ENCODE data around the gene EYS.

- TF ChIP-seq, protein P1, sequence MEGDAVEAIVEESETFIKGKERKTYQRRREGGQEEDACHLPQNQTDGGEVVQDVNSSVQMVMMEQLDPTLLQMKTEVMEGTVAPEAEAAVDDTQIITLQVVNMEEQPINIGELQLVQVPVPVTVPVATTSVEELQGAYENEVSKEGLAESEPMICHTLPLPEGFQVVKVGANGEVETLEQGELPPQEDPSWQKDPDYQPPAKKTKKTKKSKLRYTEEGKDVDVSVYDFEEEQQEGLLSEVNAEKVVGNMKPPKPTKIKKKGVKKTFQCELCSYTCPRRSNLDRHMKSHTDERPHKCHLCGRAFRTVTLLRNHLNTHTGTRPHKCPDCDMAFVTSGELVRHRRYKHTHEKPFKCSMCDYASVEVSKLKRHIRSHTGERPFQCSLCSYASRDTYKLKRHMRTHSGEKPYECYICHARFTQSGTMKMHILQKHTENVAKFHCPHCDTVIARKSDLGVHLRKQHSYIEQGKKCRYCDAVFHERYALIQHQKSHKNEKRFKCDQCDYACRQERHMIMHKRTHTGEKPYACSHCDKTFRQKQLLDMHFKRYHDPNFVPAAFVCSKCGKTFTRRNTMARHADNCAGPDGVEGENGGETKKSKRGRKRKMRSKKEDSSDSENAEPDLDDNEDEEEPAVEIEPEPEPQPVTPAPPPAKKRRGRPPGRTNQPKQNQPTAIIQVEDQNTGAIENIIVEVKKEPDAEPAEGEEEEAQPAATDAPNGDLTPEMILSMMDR (conservative IDR thresholded peaks at IDR 0.05; ENCODE audit: low read length) = no peak
- TF ChIP-seq EZH2phosphoT487 (IDR thresholded peaks at IDR 0.05; ENCODE audit: borderline replicate concordance) = no peak
Observed at GRCh38 chr6:63844287-63844686, 1862.7 kb downstream of the EYS start.

Data from Loucy (cell line).